GM12864 (cell line): Measurements from ENCODE around the gene ARHGDIG.

ENCODE experiments used
- DNase-seq: peaks from one replicate; pipeline ENCODE4 v3.0.0-alpha.2; 2011; ENCODE audit warnings: low read depth
- H3K4me3 ChIP-seq: 2 replicates; pipeline ENCODE4 v1.5.1; 2011; ENCODE audit warnings: mild to moderate bottlenecking, low read depth, low read length, control low read depth
- CTCF ChIP-seq: IDR thresholded peaks from 2 replicates; pipeline ENCODE4 v1.5.1; 2011; ENCODE audit warnings: low read depth, mild to moderate bottlenecking, moderate library complexity, low read length, control low read depth, inconsistent platforms; ENCODE audit errors: missing control alignments

Gene ARHGDIG

GRCh38 chr16:291539-291938 lies 11.1 kb downstream of the ARHGDIG start:
- no peak for TF ChIP-seq CTCF
- H3K4me3 ChIP-seq = no peak overlapping the region

GRCh38 chr16:293043-293775 lies 12.8 kb downstream of the ARHGDIG start:
- TF ChIP-seq CTCF = no peak
- no peak overlapping the region for H3K4me3 ChIP-seq
- no peak for DNase-seq

More at GRCh38 chr16:291539-291938, 11.1 kb downstream of the ARHGDIG start:
- no peak for DNase-seq

- no peak for DNase-seq
- no peak for TF ChIP-seq CTCF
- no peak overlapping the region for H3K4me3 ChIP-seq
Observed at GRCh38 chr16:296276-296675, 15.9 kb downstream of the ARHGDIG start.

GRCh38 chr16:296806-297510 lies 16.6 kb downstream of the ARHGDIG start:
- no peak for TF ChIP-seq CTCF
- H3K4me3 ChIP-seq = no peak overlapping the region
- DNase-seq = no peak

GRCh38 chr16:297832-298231 lies 17.4 kb downstream of the ARHGDIG start:
- DNase-seq = no peak
- H3K4me3 ChIP-seq = no peak overlapping the region
- TF ChIP-seq CTCF = no peak

GRCh38 chr16:301235-301634 lies 20.8 kb downstream of the ARHGDIG start:
- no peak for DNase-seq
- TF ChIP-seq CTCF = no peak
- no peak overlapping the region for H3K4me3 ChIP-seq

GRCh38 chr16:301950-302349 lies 21.6 kb downstream of the ARHGDIG start:
- TF ChIP-seq CTCF = no peak
- H3K4me3 ChIP-seq = no peak overlapping the region
- DNase-seq = no peak
